Cardiac septum (tissue), 1 donor: ENCODE data around the gene CAPZB. TPM values are rescaled to one million over a fixed set of nuclear protein-coding genes. Genes with fewer than 3 reads are reported as not detected.

Source experiments
- DNase-seq: peaks from one replicate; pipeline ENCODE4 v3.0.0-alpha.2; 2020; ENCODE audit warnings: low spot score
- intact Hi-C: fragments of 100-400 bp; cut with DNase I; formaldehyde crosslinking; loops from one replicate; pipeline ENCODE4 v1.14.0; 2022
- total RNA-seq: library from RNA; stranded (reverse); fragmentation: NEBNext Ultra II Directional; extraction: Animal tissue kit (Norgen Biotek cat#: 25700); gene quantifications from one replicate; pipeline ENCODE4 v1.2.1, GENCODE V29; 2021
- donor health status: DM: no; HTN: no; CAD: no.

CAPZB gene
- total RNA-seq, 1 donor from 2014 or later, result 213 TPM

DNA sequence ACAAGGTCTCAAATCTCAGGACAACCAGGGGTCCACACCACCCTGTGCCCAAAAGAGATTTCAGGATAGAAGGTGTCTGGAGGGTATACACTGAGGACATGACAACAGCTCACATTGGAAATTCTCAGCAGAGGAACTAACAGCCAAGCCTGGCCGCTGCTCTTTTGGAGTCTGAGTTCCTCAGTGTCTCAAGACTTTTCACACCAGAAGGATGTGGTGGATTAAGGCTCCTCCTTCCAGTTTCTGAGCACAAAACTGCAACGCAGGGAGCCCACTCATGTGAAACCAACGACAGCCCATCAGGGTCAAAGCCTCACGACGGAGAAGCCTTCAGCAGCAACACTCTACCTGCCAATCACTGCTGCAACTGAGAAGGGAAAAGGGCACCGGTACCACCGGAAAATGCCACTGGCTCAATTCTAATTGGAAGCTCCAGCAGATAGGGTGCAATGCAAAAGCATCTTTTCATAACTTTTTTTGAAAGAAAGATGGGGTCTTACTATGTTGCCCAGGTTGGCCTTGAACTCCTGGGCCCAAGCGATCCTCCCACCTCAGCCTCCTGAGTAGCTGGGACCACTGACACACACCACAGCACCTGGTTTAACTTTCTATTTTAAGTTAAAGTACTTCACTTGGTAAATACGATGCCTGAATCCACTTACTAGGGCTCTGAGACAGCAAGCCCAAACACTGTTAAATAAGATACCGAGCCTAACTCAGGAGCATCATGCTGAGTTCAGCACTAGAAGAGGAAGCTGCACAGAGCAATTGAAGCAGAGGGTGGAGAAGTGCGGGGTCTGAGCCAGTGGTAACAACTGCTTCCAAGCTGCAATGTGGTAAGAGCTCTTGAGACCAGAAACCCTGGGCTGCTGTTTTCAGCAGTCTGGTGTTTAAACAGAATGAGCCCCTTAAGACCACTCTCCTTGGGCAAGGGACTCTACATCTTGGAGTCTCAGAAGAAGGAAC, 7.8 kb downstream of the CAPZB start:
- intact Hi-C loops, result no loop called here
- DNase-seq, result no peak

- no peak for DNase-seq
- intact Hi-C loops, result no loop called here
Measured at GRCh38 chr1:19476450-19477190, 8.7 kb downstream of the CAPZB start.

DNA sequence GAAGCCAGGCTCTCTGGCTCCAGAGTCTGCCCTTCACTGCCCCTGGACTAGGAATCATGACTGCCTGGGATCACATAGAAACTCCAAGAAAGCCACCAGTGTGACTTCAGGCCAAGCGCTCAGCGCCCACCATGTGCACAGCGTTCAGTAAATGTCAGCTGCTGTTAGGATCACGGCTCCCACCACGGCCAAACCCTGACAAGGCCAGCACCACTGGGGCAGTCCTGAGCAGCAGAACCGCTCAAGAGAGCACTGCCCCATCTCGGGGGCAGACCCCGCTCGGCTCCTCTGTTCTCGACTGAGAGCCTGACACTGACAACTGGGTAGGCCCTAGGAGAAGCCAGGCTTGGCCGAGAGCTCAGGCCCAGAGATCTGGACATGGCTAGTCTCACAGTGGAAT, 10.0 kb downstream of the CAPZB start:
- intact Hi-C loops, result no loop called here

DNA sequence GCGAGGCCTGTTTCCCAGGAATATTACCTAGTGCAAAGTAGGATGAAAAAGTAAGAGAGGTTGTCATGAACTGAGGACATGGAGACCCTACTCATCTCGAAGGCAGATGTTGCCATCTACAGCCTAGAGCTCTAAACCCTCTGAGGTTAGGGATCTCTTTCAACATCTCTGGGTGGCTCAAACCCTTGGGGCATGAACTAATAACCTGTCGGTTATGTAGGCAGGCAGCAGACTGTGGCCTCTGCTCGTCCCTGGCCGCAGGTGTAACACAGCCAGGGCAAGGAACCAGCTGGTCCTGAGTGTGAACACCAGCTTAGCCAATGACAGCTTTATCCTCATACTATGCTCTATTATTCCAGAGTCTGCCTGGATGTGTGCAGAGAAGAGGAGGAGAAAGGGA, 13.2 kb downstream of the CAPZB start:
- DNase-seq, result no peak
- intact Hi-C loops, result no loop called here

More for the DNA sequence above, 10.0 kb downstream of the CAPZB start:
- no peak for DNase-seq

DNA sequence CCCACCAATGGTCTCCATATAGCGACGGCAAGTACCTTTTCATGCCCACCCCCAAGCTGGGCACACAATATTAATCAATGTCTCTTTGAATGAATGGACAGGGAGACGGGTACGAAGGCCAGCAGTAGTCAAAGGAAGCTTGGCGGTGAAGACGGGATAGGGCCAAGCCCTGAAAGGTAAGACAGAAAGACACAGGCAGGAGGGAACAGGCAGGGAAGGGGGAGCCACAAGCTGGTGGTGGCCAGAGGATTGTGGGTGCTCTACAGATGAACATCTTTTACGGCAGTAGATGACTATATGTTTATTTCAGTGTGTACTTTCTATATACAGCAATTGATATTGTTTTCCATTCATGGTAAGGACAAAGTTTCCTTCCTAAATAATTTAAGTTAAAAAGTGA, 16.3 kb downstream of the CAPZB start:
- intact Hi-C loops, result no loop called here
- no peak for DNase-seq

DNA sequence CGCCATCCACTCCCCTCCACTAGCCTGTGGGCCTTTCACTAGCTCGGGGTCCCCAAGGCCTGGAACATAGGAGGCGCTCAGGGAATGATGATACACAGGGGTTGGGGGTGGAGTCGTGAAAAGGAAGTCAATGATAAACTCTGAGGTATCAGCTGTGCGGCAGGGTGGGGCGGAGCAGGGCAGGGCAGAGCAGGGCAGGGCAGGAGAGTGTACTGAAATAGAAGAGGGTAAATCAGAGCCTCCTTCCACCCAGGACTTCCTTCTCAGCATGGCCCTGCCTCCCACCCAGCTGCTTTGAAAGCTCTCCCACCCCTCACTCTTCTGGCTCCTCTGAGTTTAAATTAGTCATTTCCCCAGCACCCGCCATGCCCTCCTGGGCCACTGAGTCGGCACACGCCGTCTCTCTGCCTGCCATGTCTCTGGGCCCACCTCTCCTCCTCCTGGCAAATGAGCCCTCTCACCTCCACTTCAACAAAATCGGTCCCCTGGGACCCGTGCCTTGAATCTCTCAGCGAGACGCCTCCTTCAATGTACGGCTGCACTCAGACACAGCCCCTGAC, 16.9 kb downstream of the CAPZB start:
- intact Hi-C loops, result no loop called here
- no peak for DNase-seq

GRCh38 chr1:19467199-19468187, 17.8 kb downstream of the CAPZB start:
- DNase-seq, result no peak
- intact Hi-C loops, result no loop called here

DNA sequence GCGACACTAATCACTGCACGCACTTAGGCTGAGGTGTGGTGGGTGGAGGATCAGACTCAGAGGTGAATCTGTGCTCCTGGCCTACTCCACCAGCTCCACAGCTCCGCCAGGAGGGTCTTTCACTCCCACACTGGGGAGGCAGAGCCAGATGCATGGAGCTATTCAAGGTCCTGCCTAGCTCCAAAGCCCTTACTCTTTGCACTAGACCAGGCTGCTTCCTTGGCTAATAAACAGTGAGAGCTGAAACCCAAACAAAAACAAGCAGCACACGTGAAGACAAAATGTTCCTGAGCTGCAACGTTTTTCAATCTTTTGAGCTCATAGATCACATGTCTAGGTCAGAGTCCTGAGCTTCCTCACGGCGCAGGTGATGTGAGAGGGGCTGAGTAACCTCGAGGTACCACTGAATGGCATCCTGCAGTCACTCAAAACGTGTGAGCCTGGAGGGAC, 19.2 kb downstream of the CAPZB start:
- no peak for DNase-seq
- intact Hi-C loops, result no loop called here

- no peak for DNase-seq
- intact Hi-C loops, result no loop called here
Measured at GRCh38 chr1:19465650-19466049, 19.7 kb downstream of the CAPZB start.

DNA sequence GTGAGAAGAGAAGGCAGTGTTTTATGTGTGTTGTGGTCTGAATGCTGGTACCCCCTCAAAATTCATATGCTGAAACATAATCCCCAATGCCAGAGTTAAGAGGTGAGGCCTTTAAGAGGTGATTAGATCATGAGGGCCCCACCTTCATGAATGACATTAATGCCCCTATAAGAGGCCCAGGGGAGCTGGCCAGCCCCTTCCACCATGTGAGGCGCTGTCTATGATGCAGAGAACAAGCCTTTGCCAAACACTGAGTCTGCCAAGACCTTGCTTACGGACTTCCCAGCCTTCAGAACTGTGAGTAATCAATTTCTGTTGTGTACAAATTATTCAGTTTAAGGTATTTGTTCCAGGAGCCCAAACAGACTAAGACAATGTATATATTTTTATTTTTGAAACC, 20.2 kb downstream of the CAPZB start:
- DNase-seq, result no peak
- intact Hi-C loops, result no loop called here

DNA sequence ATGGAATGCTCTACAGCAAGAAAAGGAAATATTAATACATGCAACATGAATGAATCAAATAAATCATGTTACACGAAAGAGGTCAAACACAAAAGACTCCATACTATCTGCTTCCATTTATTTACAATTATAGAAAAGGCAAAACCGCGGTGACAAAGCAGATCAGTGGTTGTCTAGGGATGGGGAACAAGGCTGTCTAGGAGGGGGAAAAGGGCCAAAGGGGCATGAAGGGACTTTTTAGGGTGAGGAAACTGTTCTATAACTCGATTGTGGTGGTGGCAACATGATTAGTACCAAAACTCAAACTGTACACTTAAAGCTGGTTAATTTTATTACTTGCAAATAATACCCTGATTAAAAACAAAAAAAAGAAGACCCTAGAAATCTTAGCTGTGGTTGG, 20.6 kb downstream of the CAPZB start:
- intact Hi-C loops, result no loop called here
- DNase-seq, result no peak

DNA sequence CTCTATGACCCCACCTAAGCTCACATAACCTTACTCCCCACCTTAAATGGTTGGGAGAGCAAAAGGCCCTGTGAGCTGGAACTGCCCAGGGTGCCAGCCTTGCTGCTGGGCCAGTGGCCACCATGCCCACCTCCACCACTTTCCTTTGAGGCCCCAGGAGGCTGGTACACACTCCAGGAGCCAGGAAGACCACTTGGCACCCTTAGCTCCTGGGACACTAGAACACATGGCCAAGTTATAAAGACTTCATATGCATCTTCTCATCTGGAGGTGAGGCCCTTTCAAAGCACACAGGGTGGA, 21.9 kb downstream of the CAPZB start:
- intact Hi-C loops, result no loop called here
- DNase-seq, result no peak

DNA sequence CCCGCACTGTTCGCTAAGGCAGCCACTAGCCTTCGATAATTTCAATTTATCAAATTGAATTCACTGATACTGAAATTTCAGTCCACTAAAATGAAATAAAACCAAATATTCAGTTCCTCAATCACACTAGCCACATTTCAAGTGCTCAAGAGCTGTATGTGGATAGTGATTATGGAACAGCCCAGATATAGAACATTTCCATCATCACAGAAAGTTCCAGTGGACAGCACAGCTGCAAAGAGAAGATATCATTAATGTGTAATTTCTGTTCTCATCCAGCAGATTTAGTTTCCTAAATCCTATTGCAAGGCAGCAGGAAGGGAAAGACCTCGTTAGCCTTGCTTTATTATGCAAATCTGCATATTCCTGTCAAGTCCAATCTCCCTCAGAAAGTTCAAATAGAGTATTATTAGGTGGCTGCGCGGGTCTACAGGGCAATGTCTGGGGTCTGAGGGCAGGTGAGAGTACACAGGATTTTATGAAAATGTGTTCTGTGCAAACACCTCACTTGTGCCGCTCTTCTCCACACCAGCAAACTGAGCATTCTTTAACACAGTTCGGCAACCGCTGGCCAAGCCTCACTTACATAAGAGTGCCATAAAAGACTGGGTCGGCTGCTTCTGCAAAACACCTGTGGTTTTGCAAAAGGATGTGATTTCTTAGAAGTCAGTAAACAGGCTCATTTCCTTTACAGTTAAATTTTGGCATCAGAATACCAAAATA, 22.4 kb downstream of the CAPZB start:
- no peak for DNase-seq
- intact Hi-C loops, result no loop called here

GRCh38 chr1:19461220-19461554, 24.2 kb downstream of the CAPZB start:
- DNase-seq, result no peak
- intact Hi-C loops, result no loop called here

DNA sequence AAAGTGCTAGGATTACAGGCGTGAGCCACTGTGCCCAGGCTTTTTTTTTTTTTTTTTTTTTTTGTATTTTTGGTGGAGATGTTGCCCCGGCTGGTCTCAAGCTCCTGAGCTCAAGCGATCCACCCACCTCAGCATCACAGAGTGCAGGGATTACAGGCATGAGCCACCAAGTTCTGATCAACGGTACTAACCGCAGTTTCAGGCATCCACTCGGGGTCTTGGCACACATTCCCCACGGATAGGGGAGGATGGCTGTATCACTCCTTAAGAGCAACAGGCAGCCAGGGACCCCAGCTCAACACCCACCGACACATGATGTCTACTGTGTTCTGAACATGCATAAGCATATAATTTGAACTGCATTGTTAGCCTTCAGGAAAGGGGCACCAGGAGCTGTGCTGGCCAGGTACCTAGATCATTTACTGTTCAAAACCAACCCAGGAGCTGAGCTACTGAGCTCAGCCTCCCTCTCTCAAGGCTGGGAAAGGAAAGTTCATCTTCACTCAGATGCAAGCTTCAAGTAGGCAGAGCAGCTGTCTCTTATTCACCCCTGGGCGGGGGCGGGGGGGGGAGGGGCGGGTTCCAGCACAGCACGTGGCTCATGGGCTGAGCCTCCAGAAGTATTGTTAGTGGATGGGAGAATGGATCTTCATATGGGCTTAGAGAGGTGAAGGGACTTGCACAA, 24.7 kb downstream of the CAPZB start:
- DNase-seq, result no peak
- intact Hi-C loops, result no loop called here

GRCh38 chr1:19458815-19459417, 26.4 kb downstream of the CAPZB start:
- no peak for DNase-seq
- intact Hi-C loops, result no loop called here

GRCh38 chr1:19457607-19458006, 27.7 kb downstream of the CAPZB start:
- intact Hi-C loops, result no loop called here
- no peak for DNase-seq

DNA sequence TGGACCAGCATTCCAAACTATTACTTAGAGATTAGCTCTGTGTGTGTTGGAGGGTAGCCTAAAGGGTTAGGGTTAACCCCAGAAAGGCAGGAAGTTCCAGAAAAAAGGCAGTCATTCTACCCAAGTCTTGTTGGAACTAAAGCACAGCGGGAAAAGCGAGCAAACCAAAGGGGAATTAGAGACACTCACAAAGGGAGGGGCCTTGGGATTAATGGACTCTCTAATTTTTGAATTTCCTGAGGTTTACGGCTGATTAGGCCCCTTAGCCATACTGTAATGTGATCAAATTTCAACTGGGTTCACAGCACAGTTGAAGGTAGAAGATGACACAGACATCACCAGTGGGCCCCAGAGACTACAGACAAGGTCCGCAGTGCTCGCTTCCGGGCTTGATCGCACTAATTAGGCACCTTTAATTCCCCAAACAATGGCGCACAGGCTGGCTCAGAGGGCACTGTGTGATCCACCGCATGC, 28.3 kb downstream of the CAPZB start:
- DNase-seq, result no peak
- intact Hi-C loops, result no loop called here
